IMR-90 (cell line): ENCODE results near the gene DDX24.

Experiments used
- BHLHE40 ChIP-seq: fragments of 150-350 bp; IDR thresholded peaks from 2 replicates; pipeline ENCODE4 v1.6.1; 2016; ENCODE audit warnings: mild to moderate bottlenecking, low read depth, low read length
- CEBPB ChIP-seq: IDR thresholded peaks from 2 replicates; pipeline ENCODE4 v1.6.1; 2012; ENCODE audit warnings: low read depth, low read length, improper control_type of control experiment
- CTCF ChIP-seq: conservative IDR thresholded peaks from 2 replicates; pipeline ENCODE4 v1.5.1; 2012; ENCODE audit warnings: mild to moderate bottlenecking, low read depth, low read length, improper control_type of control experiment
- ELK1 ChIP-seq: fragments of 150-350 bp; IDR thresholded peaks from 2 replicates; pipeline ENCODE4 v1.6.1; 2016; ENCODE audit warnings: low read depth, mild to moderate bottlenecking, low read length, moderate library complexity, borderline replicate concordance
- MAFK ChIP-seq: IDR thresholded peaks from 2 replicates; pipeline ENCODE4 v1.6.1; 2012; ENCODE audit warnings: low read depth, low read length, improper control_type of control experiment
- MAZ ChIP-seq: IDR thresholded peaks from 2 replicates; pipeline ENCODE4 v1.6.1; 2012; ENCODE audit warnings: low read depth, mild to moderate bottlenecking, low read length, improper control_type of control experiment, moderate library complexity, borderline replicate concordance
- MXI1 ChIP-seq: IDR thresholded peaks from 2 replicates; pipeline ENCODE4 v1.6.1; 2012; ENCODE audit warnings: low read depth, mild to moderate bottlenecking, low read length, moderate library complexity, borderline replicate concordance
- NFE2L2 ChIP-seq: fragments of 150-350 bp; IDR thresholded peaks from 2 replicates; pipeline ENCODE4 v1.6.1; 2016; ENCODE audit warnings: low read depth, mild to moderate bottlenecking, low read length
- POLR2A ChIP-seq: IDR thresholded peaks from 2 replicates; pipeline ENCODE4 v1.6.1; 2012; ENCODE audit warnings: mild to moderate bottlenecking, low read depth, low read length
- RAD21 ChIP-seq: IDR thresholded peaks from 2 replicates; pipeline ENCODE4 v1.6.1; 2012; ENCODE audit warnings: low read length, improper control_type of control experiment
- RFX5 ChIP-seq: IDR thresholded peaks from 2 replicates; pipeline ENCODE4 v1.8.0; 2012; ENCODE audit warnings: low read depth, mild to moderate bottlenecking, low read length, moderate library complexity
- SMC3 ChIP-seq: fragments of 150-350 bp; IDR thresholded peaks from 2 replicates; pipeline ENCODE4 v1.6.1; 2016; ENCODE audit warnings: low read depth, mild to moderate bottlenecking, antibody characterized with exemption, low read length, moderate library complexity
- USF2 ChIP-seq: fragments of 150-350 bp; IDR thresholded peaks from 2 replicates; pipeline ENCODE4 v1.6.1; 2017; ENCODE audit warnings: mild to moderate bottlenecking, antibody characterized with exemption, low read length, low read depth

GRCh38 chr14:94116701-94117100, 35.7 kb upstream of the DDX24 start:
- TF ChIP-seq POLR2A (no peak), USF2 (no peak), CTCF (no peak), NFE2L2 (no peak), SMC3 (no peak), MAFK (no peak), MAZ (no peak), BHLHE40 (no peak), RAD21 (no peak), ELK1 (no peak), MXI1 (no peak), CEBPB (no peak), RFX5 (no peak)
